IMR-90 (cell line): ENCODE data around the gene MYOC. TPM values are rescaled to one million over a fixed set of nuclear protein-coding genes. Genes with fewer than 3 reads are reported as not detected.

Experiments
- ATAC-seq: fragments of 200-7000 bp; cut with Tn5 transposase; 2 replicates; pipeline ENCODE4 v1.9.1; 2020; ENCODE audit warnings: low read depth, mild to moderate bottlenecking, moderate library complexity
- BruUV-seq: library from RNA; stranded (reverse); fragments of 400-500 nt; replicated peaks from 2 replicates; lab custom pipeline; 2021; lab: Mats Ljungman, UMichigan
- CTCF ChIA-PET: fragments of 300-600 bp; formaldehyde crosslinking; extraction: SDS; loops from one replicate; lab custom pipeline; 2021; ENCODE audit warnings: antibody characterized with exemption; lab: Yijun Ruan, JAX
- POLR2A ChIA-PET: fragments of 300-600 bp; sonication (Branson Sonifier 250); formaldehyde crosslinking; loops from one replicate; lab custom pipeline; 2022; ENCODE audit warnings: antibody characterized with exemption; ENCODE audit not compliant: unreplicated experiment; lab: Charles Lee
- DNase-seq: peaks from one replicate; pipeline ENCODE4 v3.0.0; 2013
- H2AFZ ChIP-seq: replicated peaks from 2 replicates; pipeline ENCODE3; 2013; ENCODE audit warnings: low read length, mild to moderate bottlenecking; ENCODE audit not compliant: poor library complexity
- H2AK5ac ChIP-seq: 2 replicates; pipeline ENCODE4 v1.6.1; 2013; ENCODE audit warnings: low read depth, low read length, inconsistent platforms
- H2AK9ac ChIP-seq: replicated peaks from 2 replicates; pipeline ENCODE3; 2013; ENCODE audit warnings: mild to moderate bottlenecking, low read depth, low read length, moderate library complexity; ENCODE audit not compliant: poor library complexity
- H2BK120ac ChIP-seq: 2 replicates; pipeline ENCODE4 v1.6.1; 2013; ENCODE audit warnings: low read depth, low read length, inconsistent platforms
- H2BK15ac ChIP-seq: 3 replicates; pipeline ENCODE4 v1.6.1; 2013; ENCODE audit warnings: low read depth, low read length, inconsistent platforms
- H2BK20ac ChIP-seq: 2 replicates; pipeline ENCODE4 v1.6.1; 2013; ENCODE audit warnings: low read depth, mild to moderate bottlenecking, inconsistent platforms, low read length, moderate library complexity
- H2BK5ac ChIP-seq: 2 replicates; pipeline ENCODE4 v1.6.1; 2013; ENCODE audit warnings: mild to moderate bottlenecking, low read depth, low read length, inconsistent platforms; ENCODE audit not compliant: poor library complexity, severe bottlenecking
- H3K14ac ChIP-seq: replicated peaks from 2 replicates; pipeline ENCODE4 v1.6.1; 2013; ENCODE audit warnings: low read depth, low read length, inconsistent platforms
- H3K18ac ChIP-seq: 2 replicates; pipeline ENCODE4 v1.6.1; 2013; ENCODE audit warnings: low read depth, low read length, control low read depth
- H3K23ac ChIP-seq: 2 replicates; pipeline ENCODE4 v1.6.1; 2013; ENCODE audit warnings: low read depth, low read length, inconsistent platforms
- H3K27ac ChIP-seq: 2 replicates; pipeline ENCODE4 v1.5.1; 2013; ENCODE audit warnings: mild to moderate bottlenecking, control low read depth, low read length; ENCODE audit not compliant: insufficient read depth
- H3K27me3 ChIP-seq: 2 replicates; pipeline ENCODE4 v1.6.1; 2013; ENCODE audit warnings: low read length; ENCODE audit not compliant: control insufficient read depth, insufficient read depth
- H3K36me3 ChIP-seq: 2 replicates; pipeline ENCODE4 v1.6.1; 2013; ENCODE audit warnings: low read length, mixed read lengths; ENCODE audit not compliant: control insufficient read depth, insufficient read depth
- H3K4ac ChIP-seq: 2 replicates; pipeline ENCODE4 v1.6.1; 2013; ENCODE audit warnings: low read depth, low read length, inconsistent platforms
- H3K4me1 ChIP-seq: 2 replicates; pipeline ENCODE4 v1.6.1; 2013; ENCODE audit warnings: low read length, mixed read lengths; ENCODE audit not compliant: control insufficient read depth, insufficient read depth
- H3K4me2 ChIP-seq: 2 replicates; pipeline ENCODE4 v1.6.1; 2013; ENCODE audit warnings: low read depth, mild to moderate bottlenecking, control low read depth, low read length, moderate library complexity
- H3K4me3 ChIP-seq: 2 replicates; pipeline ENCODE4 v1.5.1; 2013; ENCODE audit warnings: low read depth, mild to moderate bottlenecking, control low read depth, low read length, moderate library complexity; ENCODE audit not compliant: insufficient read depth
- H3K56ac ChIP-seq: 2 replicates; pipeline ENCODE4 v1.6.1; 2013; ENCODE audit warnings: low read length, inconsistent platforms; ENCODE audit not compliant: insufficient read depth; ENCODE audit errors: extremely low read depth
- H3K79me1 ChIP-seq, 2 experiments: 2 replicates each; pipeline ENCODE4 v1.6.1; 2013; ENCODE audit warnings: low read length in 2 of 2, inconsistent platforms in 1 of 2, low read depth in 1 of 2
- H3K9ac ChIP-seq: 2 replicates; pipeline ENCODE4 v1.6.1; 2013; ENCODE audit warnings: low read depth, low read length, control low read depth
- H3K9me1 ChIP-seq: 2 replicates; pipeline ENCODE4 v1.6.1; 2013; ENCODE audit warnings: low read length, inconsistent platforms; ENCODE audit not compliant: insufficient read depth
- H3K9me3 ChIP-seq: 2 replicates; pipeline ENCODE4 v1.6.1; 2013; ENCODE audit warnings: low read length; ENCODE audit not compliant: control insufficient read depth, insufficient read depth
- H4K20me1 ChIP-seq: 2 replicates; pipeline ENCODE4 v1.6.1; 2013; ENCODE audit warnings: low read length, inconsistent platforms; ENCODE audit not compliant: insufficient read depth
- H4K5ac ChIP-seq: 2 replicates; pipeline ENCODE4 v1.6.1; 2013; ENCODE audit warnings: mild to moderate bottlenecking, low read depth, low read length, control low read depth
- H4K8ac ChIP-seq, 2 experiments: 2 replicates each; pipeline ENCODE4 v1.6.1; 2013; ENCODE audit warnings: low read depth in 2 of 2, low read length in 2 of 2, control low read depth in 1 of 2, inconsistent platforms in 1 of 2
- H4K91ac ChIP-seq: 2 replicates; pipeline ENCODE4 v1.6.1; 2013; ENCODE audit warnings: low read depth, low read length, inconsistent platforms; ENCODE audit not compliant: insufficient read depth
- BHLHE40 ChIP-seq: fragments of 150-350 bp; IDR thresholded peaks from 2 replicates; pipeline ENCODE4 v1.6.1; 2016; ENCODE audit warnings: mild to moderate bottlenecking, low read depth, low read length
- CEBPB ChIP-seq: IDR thresholded peaks from 2 replicates; pipeline ENCODE4 v1.6.1; 2012; ENCODE audit warnings: low read depth, low read length, improper control_type of control experiment
- CHD1 ChIP-seq: IDR thresholded peaks from 2 replicates; pipeline ENCODE4 v1.6.1; 2012; ENCODE audit warnings: low read depth, low read length, improper control_type of control experiment
- CTCF ChIP-seq: conservative IDR thresholded peaks from 2 replicates; pipeline ENCODE4 v1.5.1; 2012; ENCODE audit warnings: mild to moderate bottlenecking, low read depth, low read length, improper control_type of control experiment
- ELK1 ChIP-seq: fragments of 150-350 bp; IDR thresholded peaks from 2 replicates; pipeline ENCODE4 v1.6.1; 2016; ENCODE audit warnings: low read depth, mild to moderate bottlenecking, low read length, moderate library complexity, borderline replicate concordance
- FOS ChIP-seq: fragments of 150-350 bp; IDR thresholded peaks from 2 replicates; pipeline ENCODE4 v1.6.1; 2016; ENCODE audit warnings: low read depth, low read length
- MAFK ChIP-seq: IDR thresholded peaks from 2 replicates; pipeline ENCODE4 v1.6.1; 2012; ENCODE audit warnings: low read depth, low read length, improper control_type of control experiment
- MAZ ChIP-seq: IDR thresholded peaks from 2 replicates; pipeline ENCODE4 v1.6.1; 2012; ENCODE audit warnings: low read depth, mild to moderate bottlenecking, low read length, improper control_type of control experiment, moderate library complexity, borderline replicate concordance
- MXI1 ChIP-seq: IDR thresholded peaks from 2 replicates; pipeline ENCODE4 v1.6.1; 2012; ENCODE audit warnings: low read depth, mild to moderate bottlenecking, low read length, moderate library complexity, borderline replicate concordance
- NFE2L2 ChIP-seq: fragments of 150-350 bp; IDR thresholded peaks from 2 replicates; pipeline ENCODE4 v1.6.1; 2016; ENCODE audit warnings: low read depth, mild to moderate bottlenecking, low read length
- POLR2A ChIP-seq: IDR thresholded peaks from 2 replicates; pipeline ENCODE4 v1.6.1; 2012; ENCODE audit warnings: mild to moderate bottlenecking, low read depth, low read length
- RAD21 ChIP-seq: IDR thresholded peaks from 2 replicates; pipeline ENCODE4 v1.6.1; 2012; ENCODE audit warnings: low read length, improper control_type of control experiment
- RCOR1 ChIP-seq: IDR thresholded peaks from 2 replicates; pipeline ENCODE4 v1.6.1; 2012; ENCODE audit warnings: mild to moderate bottlenecking, low read length, improper control_type of control experiment; ENCODE audit not compliant: insufficient replicate concordance
- RFX5 ChIP-seq: IDR thresholded peaks from 2 replicates; pipeline ENCODE4 v1.8.0; 2012; ENCODE audit warnings: low read depth, mild to moderate bottlenecking, low read length, moderate library complexity
- SMC3 ChIP-seq: fragments of 150-350 bp; IDR thresholded peaks from 2 replicates; pipeline ENCODE4 v1.6.1; 2016; ENCODE audit warnings: low read depth, mild to moderate bottlenecking, antibody characterized with exemption, low read length, moderate library complexity
- USF2 ChIP-seq: fragments of 150-350 bp; IDR thresholded peaks from 2 replicates; pipeline ENCODE4 v1.6.1; 2017; ENCODE audit warnings: mild to moderate bottlenecking, antibody characterized with exemption, low read length, low read depth
- WGBS, 2 experiments: methylation state at CpG; one replicate each; pipeline versions ENCODE4 v1.1.5 to v1.1.7; 2013; ENCODE audit warnings: missing lambda C conversion rate in 2 of 2; ENCODE audit not compliant: insufficient read length in 1 of 2; ENCODE audit errors: extremely low coverage in 2 of 2; 5-methylcytosine and 5-hydroxymethylcytosine counted together
- dilution Hi-C: fragments of 300-500 bp; cut with HindIII; formaldehyde crosslinking; loops from one replicate; pipeline ENCODE4 v1.14.3; 2018; ENCODE audit warnings: low sequenced_read_pairs; ENCODE audit not compliant: unreplicated experiment
- in situ Hi-C: fragments of 300-500 bp; cut with MboI; formaldehyde crosslinking; loops from 3 replicates; pipeline ENCODE4 v1.14.3; 2019; ENCODE audit warnings: low sequenced_read_pairs, inconsistent platforms, mixed read lengths
- intact Hi-C: fragments of 100-400 bp; cut with micrococcal nuclease; formaldehyde crosslinking; loops from 2 replicates; pipeline ENCODE4 v1.10.0; 2022
- polyA plus RNA-seq, 3 experiments: library from polyadenylated mRNA; depleted of rRNA; stranded (reverse); fragments of >200 nt; gene quantifications; 2 replicates each; pipeline ENCODE4 v1.2.3, GENCODE V29; 2012; ENCODE audit warnings: low replicate concordance in 1 of 3
- total RNA-seq: library from RNA; depleted of rRNA; stranded (reverse); fragments of >200 nt; gene quantifications from 2 replicates; pipeline ENCODE4 v1.2.3, GENCODE V29; 2012

The MYOC gene
- total and polyA plus RNA-seq, 2 of the 4 experiments (the other 2 are of a cell fraction) = not detected

GRCh38 chr1:171588230-171588629, 64.3 kb downstream of the MYOC start:
- WGBS, 2 experiments = no CpG with 5 or more reads among the region's 2 CpGs
- H3K79me1 ChIP-seq = peaks cover 8 to 25% of the 10 kb centered on the region in 2 experiments; a peak in 3 of 4 replicates
- H2AK5ac ChIP-seq = no peak overlapping the region
- no peak overlapping the region for H2AK9ac ChIP-seq
- H2BK120ac ChIP-seq = no peak overlapping the region
- H2BK5ac ChIP-seq = no peak overlapping the region
- peaks cover 45% of the 10 kb centered on the region for H3K36me3 ChIP-seq
- TF ChIP-seq CEBPB = no peak
- no peak for TF ChIP-seq CTCF
- no peak for TF ChIP-seq ELK1
- TF ChIP-seq NFE2L2 = no peak
- TF ChIP-seq SMC3 = no peak
- TF ChIP-seq POLR2A = no peak
- TF ChIP-seq MAZ = no peak
- TF ChIP-seq RCOR1 = no peak
- TF ChIP-seq CHD1 = no peak
- TF ChIP-seq FOS = no peak
- no peak for TF ChIP-seq MAFK
- TF ChIP-seq USF2 = no peak
- TF ChIP-seq RFX5 = no peak
- TF ChIP-seq BHLHE40 = no peak
- TF ChIP-seq RAD21 = no peak
- no peak for TF ChIP-seq MXI1
- ChIA-PET CTCF (no interaction called here), POLR2A (no interaction called here)
- no peak overlapping the region for H2BK15ac ChIP-seq
- no peaks in the 10 kb centered on the region for H3K27me3 ChIP-seq
- H3K9me3 ChIP-seq = no peaks in the 10 kb centered on the region
- H3K56ac ChIP-seq = no peak overlapping the region
- H3K4me3 ChIP-seq = no peak overlapping the region
- H2AFZ ChIP-seq = no peak overlapping the region
- no peak overlapping the region for H3K27ac ChIP-seq
- in situ Hi-C loops = no loop called here
- H3K4ac ChIP-seq = no peak overlapping the region
- peaks cover 7% of the 10 kb centered on the region; the same call in 1 of the 2 replicates for H4K20me1 ChIP-seq
- no peak overlapping the region for H3K14ac ChIP-seq
- no peak overlapping the region; the same call in 1 of the 2 replicates for H4K5ac ChIP-seq
- H2BK20ac ChIP-seq = no peak overlapping the region
- H3K9me1 ChIP-seq = peaks cover 3% of the 10 kb centered on the region
- intact Hi-C loops = no loop called here
- dilution Hi-C loops = no loop called here
- H3K18ac ChIP-seq = no peak overlapping the region
- no peak overlapping the region for H3K4me2 ChIP-seq
- no peak overlapping the region for H3K23ac ChIP-seq
- H3K9ac ChIP-seq = no peak overlapping the region
- BruUV-seq = no TSS peak
- ATAC-seq = no peak
- H4K8ac ChIP-seq = no peak overlapping the region
- H3K4me1 ChIP-seq = peaks cover 9% of the 10 kb centered on the region
- no peak overlapping the region for H4K91ac ChIP-seq
- no peak for DNase-seq
